Right lobe of liver (tissue), 4 donors: ENCODE results near the gene SPATA6L.

Source experiments
- CTCF ChIP-seq, 4 donors: fragments of 200-600 bp in 3 of 4; fragments of 450-650 bp in 1 of 4; IDR thresholded peaks; one replicate each; pipeline versions ENCODE4 v1.5.1 to v1.8.0; 2016 to 2022; ENCODE audit warnings: antibody characterized with exemption in 4 of 4, mild to moderate bottlenecking in 2 of 4
- POLR2A ChIP-seq: fragments of 450-650 bp; IDR thresholded peaks from one replicate; pipeline ENCODE4 v1.6.1; 2017; ENCODE audit warnings: antibody characterized with exemption, mild to moderate bottlenecking
- donor health status: DM: no; HTN: no; CAD: no.
- donor health status: DM: no; HTN: no; CAD: no.
- donor health status: DM: no; HTN: yes; CAD: no.

GRCh38 chr9:4563105-4563504, 103.2 kb downstream of the SPATA6L start:
- TF ChIP-seq CTCF (IDR thresholded peaks at IDR 0.05), result no peak
- TF ChIP-seq POLR2A, result no peak
